Measurements from ENCODE around the gene CD160.
"Not testable (repeated sequence)": the region's sequence is repeated elsewhere in the genome, so short reads cannot be mapped to it uniquely, and the experiment has no call there.

The CD160 gene, protein sequence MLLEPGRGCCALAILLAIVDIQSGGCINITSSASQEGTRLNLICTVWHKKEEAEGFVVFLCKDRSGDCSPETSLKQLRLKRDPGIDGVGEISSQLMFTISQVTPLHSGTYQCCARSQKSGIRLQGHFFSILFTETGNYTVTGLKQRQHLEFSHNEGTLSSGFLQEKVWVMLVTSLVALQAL

GRCh38 chr1:145719230-145720079 is at the start of gene CD160:
Gene CD160, plus strand, starts transcription at chr1:145719499. Its CDS starts 8,829 bp downstream, at chr1:145728328.
- no peak for DNase-seq

GRCh38 chr1:145670995-145671745 is 48.1 kb upstream of the CD160 start:
- DNase-seq: not testable (repeated sequence)

DNA sequence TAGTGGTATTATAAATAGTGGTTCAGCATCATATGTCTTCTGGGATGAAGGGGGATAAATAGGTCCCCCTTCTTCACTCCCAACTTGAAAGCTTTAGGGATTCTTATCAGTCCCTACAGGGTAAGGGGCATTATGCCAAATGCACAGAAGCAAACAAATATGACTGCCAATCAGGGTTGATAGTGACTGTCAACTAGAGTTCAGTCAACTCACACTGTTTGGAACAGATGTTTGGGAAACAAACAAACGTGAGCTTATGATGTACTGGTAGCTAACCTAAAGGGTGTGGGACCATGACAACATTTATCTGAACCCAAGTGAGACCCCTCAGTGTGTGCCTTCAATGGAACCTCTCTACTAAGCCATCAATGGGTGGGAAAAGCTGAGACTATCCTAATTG is 46.1 kb upstream of the CD160 start:
- DNase-seq: not testable (repeated sequence)

DNA sequence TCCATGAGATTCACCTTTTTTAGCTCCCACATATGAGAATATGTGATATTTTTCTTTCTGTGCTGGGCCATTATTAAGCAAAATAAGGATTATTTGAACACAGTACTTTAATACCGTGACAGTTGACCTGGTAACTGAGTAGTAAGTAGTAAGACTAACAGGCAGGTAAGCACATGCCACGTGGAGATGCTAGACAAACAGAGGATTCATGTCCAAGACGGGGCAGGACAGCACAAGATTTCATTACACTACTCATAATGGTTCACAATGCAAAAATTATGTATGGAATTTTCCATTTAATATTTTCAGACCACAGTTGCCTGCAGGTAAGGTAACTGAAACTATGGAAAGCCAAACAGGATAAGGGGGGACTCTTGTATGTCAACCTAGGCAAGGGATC is 34.4 kb upstream of the CD160 start:
- not testable (repeated sequence) for DNase-seq

GRCh38 chr1:145686078-145686477 is 33.2 kb upstream of the CD160 start:
- not testable (repeated sequence) for DNase-seq

- no peak for DNase-seq
These were observed 31.0 kb upstream of the CD160 start for GRCh38 chr1:145688328-145688727.

DNA sequence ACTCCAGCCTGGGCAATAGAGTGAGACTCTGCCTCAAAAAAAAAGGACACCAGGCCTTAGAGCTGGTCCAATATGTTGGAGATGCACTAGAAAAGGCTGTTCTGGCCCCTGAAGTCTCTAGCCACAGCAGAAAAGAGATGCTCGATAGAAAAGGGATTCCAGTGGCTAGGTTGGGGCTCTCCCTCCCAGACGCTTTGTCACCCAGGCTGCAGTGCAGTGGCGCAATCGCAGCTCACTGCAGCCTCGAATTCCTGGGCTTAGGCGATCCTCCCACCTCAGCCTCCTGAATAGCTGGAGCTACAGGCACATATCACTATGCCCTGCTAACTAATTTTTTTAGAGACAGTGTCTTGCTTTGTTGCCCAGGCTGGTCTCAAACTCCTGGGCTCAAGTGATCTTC is 30.4 kb upstream of the CD160 start:
- DNase-seq: no peak

- DNase-seq: no peak
These were observed 29.4 kb upstream of the CD160 start for GRCh38 chr1:145689922-145690321.

GRCh38 chr1:145690587-145691558 is 28.4 kb upstream of the CD160 start:
- DNase-seq: peak; percentile 72

- no peak for DNase-seq
These were observed 26.4 kb upstream of the CD160 start for GRCh38 chr1:145692785-145693443.

DNA sequence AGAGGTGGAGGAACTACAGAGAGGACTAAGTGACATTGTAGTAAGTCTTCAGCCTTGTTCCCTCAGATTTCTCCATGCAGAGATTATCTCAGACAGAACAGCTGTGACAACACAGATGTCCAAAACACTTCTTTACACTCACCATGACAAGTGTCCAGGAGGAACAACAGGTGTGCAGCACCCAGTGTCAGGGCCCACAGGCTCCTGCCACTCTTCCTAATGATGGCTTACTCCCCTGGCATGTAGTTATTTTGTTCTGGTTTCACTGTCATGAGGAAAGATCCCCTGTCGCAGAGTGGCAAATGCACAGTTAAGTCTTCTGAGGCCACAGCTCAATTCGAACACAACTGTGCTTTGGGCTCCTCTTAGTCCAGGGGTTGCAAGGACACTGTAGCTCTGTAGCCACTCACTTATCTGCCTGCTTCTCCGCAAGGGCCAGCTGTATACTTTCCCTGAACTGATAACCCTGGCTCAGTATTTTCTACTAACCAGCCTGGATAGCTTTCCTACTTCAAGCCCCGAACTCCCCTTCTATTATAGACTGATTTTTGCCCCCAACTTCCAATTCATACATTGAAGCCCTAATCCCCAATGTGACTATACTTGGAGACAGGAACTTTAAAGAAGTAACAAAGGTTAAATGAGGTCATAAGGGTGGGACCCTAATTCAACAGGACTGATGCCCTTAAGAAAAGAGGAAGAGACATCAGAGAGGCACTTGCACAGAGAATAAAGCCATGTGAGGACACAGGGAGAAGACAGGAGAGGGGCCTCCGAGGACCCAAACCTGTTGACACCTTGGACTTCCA is 23.3 kb upstream of the CD160 start:
- DNase-seq: no peak

DNA sequence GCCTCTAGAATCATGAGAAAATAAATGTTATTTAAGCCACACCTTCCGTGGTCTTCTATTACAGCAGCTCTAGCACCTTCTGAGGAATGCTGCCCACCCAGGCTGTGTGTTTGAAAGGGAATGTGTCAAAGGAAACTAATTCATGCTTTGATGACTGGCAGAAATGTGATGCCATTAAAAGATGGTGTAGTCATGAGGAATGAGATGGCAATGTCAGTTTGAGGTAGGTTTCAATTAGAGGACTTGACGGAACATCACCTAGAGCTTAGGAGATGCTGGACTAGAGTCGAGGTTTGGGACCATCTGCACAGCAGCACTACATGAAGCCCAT is 22.7 kb upstream of the CD160 start:
- no peak for DNase-seq

GRCh38 chr1:145701306-145701862 is 17.9 kb upstream of the CD160 start:
- DNase-seq: no peak

GRCh38 chr1:145702052-145702451 is 17.2 kb upstream of the CD160 start:
- DNase-seq: no peak

DNA sequence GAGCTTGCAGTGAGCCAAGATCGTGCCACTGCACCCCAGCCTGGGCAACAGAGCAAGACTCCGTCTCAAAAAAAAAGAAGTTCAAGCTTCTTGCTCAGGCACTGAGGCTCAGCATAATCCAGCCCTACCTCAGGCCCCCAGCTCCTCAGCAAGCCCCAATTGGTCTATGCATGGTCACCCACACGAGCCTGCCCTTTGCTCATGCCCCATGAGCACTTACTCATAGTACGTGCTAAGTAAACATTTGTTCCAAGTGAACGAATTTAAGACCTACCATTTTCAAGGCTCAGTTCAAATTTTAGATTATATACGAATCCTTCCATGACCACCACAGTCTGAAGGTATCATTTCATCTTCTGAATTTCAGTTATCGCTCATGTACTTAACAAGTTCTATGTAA is 16.5 kb upstream of the CD160 start:
- DNase-seq: no peak

- no peak for DNase-seq
These were observed 13.7 kb upstream of the CD160 start for GRCh38 chr1:145705622-145706021.

- no peak for DNase-seq
These were observed 13.1 kb upstream of the CD160 start for GRCh38 chr1:145706086-145706664.

- DNase-seq: no peak
These were observed 12.0 kb upstream of the CD160 start, which contains the start of gene PDZK1 for GRCh38 chr1:145707183-145707867. Gene PDZK1, minus strand, starts transcription at chr1:145707368. Its CDS starts 19,347 bp downstream, at chr1:145688021.

- DNase-seq: no peak
These were observed 11.2 kb upstream of the CD160 start for GRCh38 chr1:145708063-145708462.

Measured in hematopoietic multipotent progenitor cell treated with erythropoietin and hydrocortisone succinate and interleukin-3 and kit ligand, for 8 days (in vitro differentiated cells).